MCF 10A (cell line): ENCODE data around the gene OTUB2. TPM values are rescaled to one million over a fixed set of nuclear protein-coding genes. Genes with fewer than 3 reads are reported as not detected.
A peak's percentile ranks its signal among the peaks of the same experiment; 100 is the strongest.

Experiments
- BruUV-seq: library from RNA; stranded (reverse); fragments of 400-500 nt; replicated peaks from 2 replicates; lab custom pipeline; 2021; lab: Mats Ljungman, UMichigan
- CTCF ChIA-PET: fragments of 300-600 bp; sonication (Branson Sonifier 250); formaldehyde crosslinking; extraction: SDS; loops from one replicate; lab custom pipeline; 2021; ENCODE audit warnings: antibody characterized with exemption, inconsistent platforms; lab: Yijun Ruan, JAX
- POLR2A ChIA-PET: fragments of 300-600, 350-650 bp; sonication (Branson Sonifier 250); formaldehyde crosslinking; extraction: SDS; loops from one replicate; lab custom pipeline; 2020; ENCODE audit warnings: antibody characterized with exemption, inconsistent platforms; lab: Yijun Ruan, JAX
- DNase-seq: peaks from one replicate; pipeline ENCODE4 v3.0.0-alpha.2; 2018; ENCODE audit not compliant: unreplicated experiment
- H3K27ac Mint-ChIP-seq: one replicate; pipeline ENCODE4 v1.8.0; 2022; ENCODE audit warnings: mild to moderate bottlenecking, low read depth, mixed read lengths; ENCODE audit not compliant: unreplicated experiment
- H3K27me3 Mint-ChIP-seq: one replicate; pipeline ENCODE4 v1.8.0; 2022; ENCODE audit warnings: mixed read lengths; ENCODE audit not compliant: insufficient read depth, unreplicated experiment
- H3K36me3 Mint-ChIP-seq: one replicate; pipeline ENCODE4 v1.8.0; 2022; ENCODE audit warnings: mild to moderate bottlenecking, moderate library complexity, mixed read lengths; ENCODE audit not compliant: insufficient read depth, unreplicated experiment
- H3K4me1 Mint-ChIP-seq: one replicate; pipeline ENCODE4 v1.8.0; 2022; ENCODE audit warnings: mixed read lengths; ENCODE audit not compliant: insufficient read depth, unreplicated experiment
- H3K4me3 Mint-ChIP-seq: one replicate; pipeline ENCODE4 v1.8.0; 2022; ENCODE audit warnings: mild to moderate bottlenecking, moderate library complexity, mixed read lengths; ENCODE audit not compliant: unreplicated experiment
- H3K9me3 Mint-ChIP-seq: one replicate; pipeline ENCODE4 v1.8.0; 2022; ENCODE audit warnings: mixed read lengths; ENCODE audit not compliant: unreplicated experiment
- CTCF ChIP-seq: fragments of 200-600 bp; IDR thresholded peaks from one replicate; pipeline ENCODE4 v1.8.0; 2022; ENCODE audit warnings: antibody characterized with exemption, mild to moderate bottlenecking; ENCODE audit not compliant: unreplicated experiment
- intact Hi-C: fragments of 100-400 bp; cut with micrococcal nuclease; formaldehyde crosslinking; loops from 2 replicates; pipeline ENCODE4 v1.14.1; 2022
- total RNA-seq: library from RNA; stranded (reverse); gene quantifications from 2 replicates; pipeline ENCODE4 v1.2.3, GENCODE V29; 2022

OTUB2 gene
- total RNA-seq, 1 experiment from 2014 or later = 1.2 TPM

DNA sequence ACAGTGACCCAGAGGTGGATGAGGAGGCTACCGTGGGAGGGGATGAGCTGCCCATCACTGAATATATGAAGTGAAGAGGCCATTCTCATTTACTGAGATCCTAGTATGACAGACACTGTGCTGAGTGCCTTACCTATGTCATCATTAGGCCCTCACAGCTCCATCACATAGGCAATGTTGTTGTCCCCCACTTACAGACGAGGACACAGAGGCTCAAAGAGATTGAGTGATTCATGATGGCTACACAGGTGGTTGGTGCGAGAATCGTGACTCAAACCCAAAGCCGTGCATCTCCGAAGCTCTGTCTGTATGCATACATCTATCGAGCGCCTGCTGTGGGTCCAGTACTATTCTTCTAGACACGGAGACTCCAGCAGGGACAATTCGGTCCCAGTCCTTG, 34.9 kb upstream of the OTUB2 start:
- CTCF ChIA-PET = interaction anchor here (1.0 to 2.0 kb wide), 3 partner anchors 8 to 10 kb away, joined by 3 to 6 read pairs (median 6); no protein-coding TSS in a partner anchor
- TF ChIP-seq CTCF = no peak

GRCh38 chr14:93991649-93992048, 34.5 kb upstream of the OTUB2 start:
- Mint-ChIP-seq H3K27me3 (no peaks in the 10 kb centered on the region), H3K27ac (no peak overlapping the region), H3K4me1 (peaks cover 18% of the 10 kb centered on the region), H3K36me3 (no peaks in the 10 kb centered on the region), H3K4me3 (no peak overlapping the region), H3K9me3 (no peaks in the 10 kb centered on the region)
- intact Hi-C loops = no loop called here
- no TSS peak for BruUV-seq
- TF ChIP-seq CTCF = no peak
- ChIA-PET POLR2A (no interaction called here), CTCF (interaction anchor here (0.5 to 2.0 kb wide), 7 partner anchors 8 to 344 kb away, joined by 3 to 6 read pairs (median 3); no protein-coding TSS in a partner anchor)
- DNase-seq = no peak

More for the DNA sequence above, 34.9 kb upstream of the OTUB2 start:
- intact Hi-C loops = no loop called here
- Mint-ChIP-seq H3K4me3 (no peak overlapping the region), H3K36me3 (no peaks in the 10 kb centered on the region), H3K27me3 (no peaks in the 10 kb centered on the region), H3K4me1 (peaks cover 19% of the 10 kb centered on the region), H3K27ac (no peak overlapping the region), H3K9me3 (no peaks in the 10 kb centered on the region)
- POLR2A ChIA-PET = no interaction called here
- DNase-seq = no peak
- no TSS peak for BruUV-seq

GRCh38 chr14:93993382-93993781, 32.8 kb upstream of the OTUB2 start:
- CTCF ChIA-PET = interaction anchor here (0.6 to 1.6 kb wide), 3 partner anchors 53 to 100 kb away, joined by 3 to 5 read pairs (median 4); no protein-coding TSS in a partner anchor
- intact Hi-C loops = no loop called here
- no peak overlapping the region for H3K4me3 Mint-ChIP-seq
- no peak overlapping the region for H3K27ac Mint-ChIP-seq
- no peak for DNase-seq
- no peaks in the 10 kb centered on the region for H3K36me3 Mint-ChIP-seq
- no TSS peak for BruUV-seq
- H3K9me3 Mint-ChIP-seq = no peaks in the 10 kb centered on the region
- peaks cover 14% of the 10 kb centered on the region for H3K4me1 Mint-ChIP-seq
- POLR2A ChIA-PET = no interaction called here
- TF ChIP-seq CTCF = no peak
- H3K27me3 Mint-ChIP-seq = no peaks in the 10 kb centered on the region

DNA sequence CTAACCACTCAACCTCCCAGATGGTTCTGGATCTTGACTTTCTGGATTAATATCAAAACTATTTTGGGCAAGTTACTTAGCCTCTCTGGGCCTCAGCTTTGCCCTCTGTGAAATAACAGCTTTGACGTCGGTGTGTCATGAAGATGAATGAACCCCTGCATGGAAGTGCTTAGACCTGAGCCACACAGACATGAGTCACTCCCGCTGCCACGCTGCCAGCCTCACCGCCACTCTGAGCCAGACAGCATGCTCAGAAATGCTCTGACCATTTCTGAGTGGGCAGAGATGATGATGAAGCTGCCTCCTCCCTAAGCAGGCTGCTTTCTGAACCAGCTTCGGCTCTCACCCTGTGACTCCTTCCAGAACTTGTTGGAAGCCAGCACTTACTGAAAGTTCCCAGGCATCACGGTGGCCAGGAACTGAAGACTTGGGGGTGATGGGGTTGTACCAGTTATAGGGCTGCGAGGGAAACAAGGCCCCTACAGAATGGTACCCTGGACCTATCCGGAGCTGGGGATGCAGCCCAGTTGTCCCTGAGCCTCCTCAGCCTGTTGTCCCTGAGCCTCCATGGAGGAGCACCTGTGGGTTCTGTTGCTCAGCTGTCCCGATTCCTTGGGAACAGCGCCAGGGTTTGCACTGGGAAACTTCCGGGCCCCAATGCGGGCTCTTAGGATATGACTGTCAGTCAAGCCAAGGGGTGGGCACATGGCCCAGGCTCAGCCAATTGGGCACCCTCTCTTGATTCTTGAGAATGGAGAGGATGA, 31.0 kb upstream of the OTUB2 start:
- no peaks in the 10 kb centered on the region for H3K27me3 Mint-ChIP-seq
- H3K9me3 Mint-ChIP-seq = no peaks in the 10 kb centered on the region

More for the DNA sequence above, 31.0 kb upstream of the OTUB2 start:
- H3K4me3 Mint-ChIP-seq = no peak overlapping the region
- POLR2A ChIA-PET = no interaction called here
- peaks cover 14% of the 10 kb centered on the region for H3K4me1 Mint-ChIP-seq
- BruUV-seq = no TSS peak
- TF ChIP-seq CTCF = no peak
- no peaks in the 10 kb centered on the region for H3K36me3 Mint-ChIP-seq
- H3K27ac Mint-ChIP-seq = peak overlapping the region; percentile 9
- intact Hi-C loops = loop anchor here (1.0 kb wide), 1 partner anchor 36 kb away; no protein-coding TSS in a partner anchor
- peak; percentile 86 for DNase-seq
- CTCF ChIA-PET = interaction anchor here (1.1 to 1.8 kb wide), 3 partner anchors 59 to 341 kb away, joined by 3 to 7 read pairs (median 3); no protein-coding TSS in a partner anchor
